MM.1S (cell line): Measurements from ENCODE around the gene ILF2.

ENCODE experiments used
- DNase-seq: peaks from one replicate; pipeline ENCODE4 v3.0.0-alpha.2; 2015
- H2AFZ ChIP-seq: fragments of 300-600 bp; sonication (generic); 2 replicates; pipeline ENCODE4 v1.6.0; 2016; ENCODE audit warnings: antibody characterized with exemption, low read length
- H3F3A ChIP-seq: fragments of 300-600 bp; sonication (generic); 2 replicates; pipeline ENCODE4 v1.6.1; 2016; ENCODE audit warnings: mild to moderate bottlenecking, antibody characterized with exemption, low read length, moderate library complexity, mixed read lengths; ENCODE audit not compliant: insufficient read depth
- H3K27ac ChIP-seq: fragments of 300-600 bp; sonication (generic); 2 replicates; pipeline ENCODE4 v1.5.1; 2016; ENCODE audit warnings: mild to moderate bottlenecking, low read length
- H3K27me3 ChIP-seq: fragments of 300-600 bp; sonication (generic); replicated peaks from 2 replicates; pipeline ENCODE4 v1.6.0; 2016; ENCODE audit warnings: low read length; ENCODE audit not compliant: insufficient read depth
- H3K36me3 ChIP-seq: fragments of 300-600 bp; sonication (generic); replicated peaks from 2 replicates; pipeline ENCODE4 v1.6.1; 2016; ENCODE audit warnings: mild to moderate bottlenecking, low read length, mixed read lengths; ENCODE audit not compliant: insufficient read depth
- H3K4me1 ChIP-seq: fragments of 300-600 bp; sonication (generic); 2 replicates; pipeline ENCODE4 v1.6.1; 2016; ENCODE audit warnings: low read length, mixed read lengths
- H3K4me2 ChIP-seq: fragments of 300-600 bp; sonication (generic); 2 replicates; pipeline ENCODE4 v1.6.0; 2016; ENCODE audit warnings: low read depth, low read length
- H3K4me3 ChIP-seq: fragments of 300-600 bp; sonication (generic); 2 replicates; pipeline ENCODE4 v1.5.1; 2016; ENCODE audit warnings: low read length, mixed read lengths
- H3K79me2 ChIP-seq: fragments of 300-600 bp; sonication (generic); 2 replicates; pipeline ENCODE4 v1.6.1; 2016; ENCODE audit warnings: mixed run types, low read length, mixed read lengths
- H3K9ac ChIP-seq: fragments of 300-600 bp; sonication (generic); 2 replicates; pipeline ENCODE4 v1.6.1; 2016; ENCODE audit warnings: low read length, mixed read lengths
- H3K9me2 ChIP-seq: fragments of 300-600 bp; sonication (generic); replicated peaks from 2 replicates; pipeline ENCODE4 v1.6.1; 2016; ENCODE audit warnings: mild to moderate bottlenecking, low read length, mixed read lengths; ENCODE audit not compliant: insufficient read depth
- H3K9me3 ChIP-seq: fragments of 300-600 bp; sonication (generic); replicated peaks from 2 replicates; pipeline ENCODE4 v1.6.1; 2016; ENCODE audit warnings: mild to moderate bottlenecking, low read length, mixed read lengths; ENCODE audit not compliant: insufficient read depth
- H4K20me1 ChIP-seq: fragments of 300-600 bp; sonication (generic); 2 replicates; pipeline ENCODE4 v1.6.1; 2016; ENCODE audit warnings: mild to moderate bottlenecking, low read length, moderate library complexity, mixed read lengths; ENCODE audit not compliant: insufficient read depth
- CTCF ChIP-seq: fragments of 300-600 bp; sonication (generic); IDR thresholded peaks from 2 replicates; pipeline ENCODE4 v1.5.1; 2016; ENCODE audit warnings: antibody characterized with exemption, low read length, mixed read lengths
- EZH2 ChIP-seq: fragments of 300-600 bp; sonication (generic); optimal IDR thresholded peaks from 2 replicates; pipeline ENCODE3; 2017; ENCODE audit warnings: low read depth, mild to moderate bottlenecking, antibody characterized with exemption, low read length, mixed read lengths
- EZH2phosphoT487 ChIP-seq: fragments of 300-600 bp; sonication (generic); IDR thresholded peaks from 2 replicates; pipeline ENCODE4 v1.6.1; 2018; ENCODE audit warnings: antibody characterized with exemption, low read length

Gene ILF2

GRCh38 chr1:153623101-153623500, 47.7 kb downstream of the ILF2 start:
- Histone ChIP-seq H3K9ac (no peak overlapping the region), H3K36me3 (no peaks in the 10 kb centered on the region)

GRCh38 chr1:153619171-153619570, 51.6 kb downstream of the ILF2 start:
- H4K20me1 ChIP-seq, result no peaks in the 10 kb centered on the region
- no peak overlapping the region for H3K27ac ChIP-seq
- H3F3A ChIP-seq, result no peaks in the 10 kb centered on the region
- no peaks in the 10 kb centered on the region for H3K9me2 ChIP-seq
- no peaks in the 10 kb centered on the region for H3K27me3 ChIP-seq
- no peaks in the 10 kb centered on the region for H3K9me3 ChIP-seq
- H3K4me3 ChIP-seq, result no peak overlapping the region
- no peak overlapping the region for H3K4me2 ChIP-seq
- no peaks in the 10 kb centered on the region for H3K79me2 ChIP-seq
- no peak for DNase-seq
- H3K9ac ChIP-seq, result no peak overlapping the region
- TF ChIP-seq EZH2phosphoT487 (no peak), EZH2 (no peak), CTCF (no peak)
- no peaks in the 10 kb centered on the region; the same call in 1 of the 2 replicates for H3K4me1 ChIP-seq
- H2AFZ ChIP-seq, result no peak overlapping the region
- H3K36me3 ChIP-seq, result no peaks in the 10 kb centered on the region

More at GRCh38 chr1:153623101-153623500, 47.7 kb downstream of the ILF2 start:
- Histone ChIP-seq H3K79me2 (no peaks in the 10 kb centered on the region), H4K20me1 (no peaks in the 10 kb centered on the region), H3K4me1 (no peaks in the 10 kb centered on the region), H3K27ac (no peak overlapping the region), H2AFZ (no peak overlapping the region), H3K4me2 (no peak overlapping the region), H3K4me3 (no peak overlapping the region), H3K9me3 (no peaks in the 10 kb centered on the region), H3K27me3 (no peaks in the 10 kb centered on the region), H3K9me2 (no peaks in the 10 kb centered on the region), H3F3A (no peaks in the 10 kb centered on the region)
- TF ChIP-seq CTCF (no peak), EZH2phosphoT487 (no peak), EZH2 (no peak)
- DNase-seq, result no peak

GRCh38 chr1:153617663-153618062, 53.1 kb downstream of the ILF2 start:
- Histone ChIP-seq H3K9ac (no peak overlapping the region), H3K27me3 (no peaks in the 10 kb centered on the region), H3K9me2 (no peaks in the 10 kb centered on the region), H2AFZ (peak overlapping the region; percentile 31), H4K20me1 (no peaks in the 10 kb centered on the region), H3K27ac (no peak overlapping the region), H3K4me3 (no peak overlapping the region), H3K79me2 (no peaks in the 10 kb centered on the region), H3K4me1 (no peaks in the 10 kb centered on the region; the same call in 1 of the 2 replicates), H3K36me3 (no peaks in the 10 kb centered on the region), H3F3A (no peaks in the 10 kb centered on the region), H3K9me3 (no peaks in the 10 kb centered on the region), H3K4me2 (peak overlapping the region; percentile 16; the same call in 1 of the 2 replicates)
- TF ChIP-seq CTCF, result peak; percentile 97
- no peak for TF ChIP-seq EZH2
- DNase-seq, result peak; percentile 75

- H2AFZ ChIP-seq, result peak overlapping the region; percentile 31
- no peaks in the 10 kb centered on the region for H3K9me3 ChIP-seq
Observed at GRCh38 chr1:153616917-153617311, 53.9 kb downstream of the ILF2 start.

More at GRCh38 chr1:153616917-153617311, 53.9 kb downstream of the ILF2 start:
- no peak for DNase-seq
- Histone ChIP-seq H4K20me1 (no peaks in the 10 kb centered on the region), H3K27ac (no peak overlapping the region), H3F3A (no peaks in the 10 kb centered on the region), H3K79me2 (no peaks in the 10 kb centered on the region), H3K36me3 (no peaks in the 10 kb centered on the region), H3K27me3 (no peaks in the 10 kb centered on the region), H3K4me1 (no peaks in the 10 kb centered on the region; the same call in 1 of the 2 replicates), H3K4me3 (no peak overlapping the region), H3K9ac (no peak overlapping the region), H3K4me2 (no peak overlapping the region), H3K9me2 (no peaks in the 10 kb centered on the region)
- TF ChIP-seq EZH2phosphoT487 (no peak), EZH2 (no peak), CTCF (no peak)
